ENCODE data around the gene SLC12A6.
"Not testable (repeated sequence)": the region's sequence is repeated elsewhere in the genome, so short reads cannot be mapped to it uniquely, and the experiment has no call there.

DNA sequence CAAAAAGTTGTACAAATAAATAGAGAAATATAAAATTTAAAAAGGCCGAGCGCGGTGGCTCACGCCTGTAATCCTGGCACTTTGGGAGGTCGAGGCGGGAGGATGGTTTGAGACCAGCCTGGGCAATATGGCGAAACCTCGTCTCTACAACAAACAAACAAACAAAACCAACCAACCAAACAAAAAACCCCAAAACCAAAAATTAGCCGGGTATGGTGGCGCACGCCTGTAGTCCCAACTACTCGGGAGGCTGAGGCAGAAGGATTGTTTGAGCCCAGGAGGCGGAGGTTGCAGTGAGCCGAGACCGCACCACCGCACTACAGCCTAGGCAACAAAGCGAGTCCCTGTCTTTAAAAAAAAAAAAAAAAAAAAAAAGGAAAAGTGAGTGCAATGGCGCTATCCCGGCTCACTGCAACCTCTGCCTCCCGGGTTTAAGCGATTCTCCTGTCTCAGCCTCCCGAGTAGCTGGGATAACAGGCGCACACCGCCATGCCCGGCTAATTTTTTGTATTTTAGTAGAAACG, 4.7 kb upstream of the SLC12A6 start:
- TF ChIP-seq, protein P1, sequence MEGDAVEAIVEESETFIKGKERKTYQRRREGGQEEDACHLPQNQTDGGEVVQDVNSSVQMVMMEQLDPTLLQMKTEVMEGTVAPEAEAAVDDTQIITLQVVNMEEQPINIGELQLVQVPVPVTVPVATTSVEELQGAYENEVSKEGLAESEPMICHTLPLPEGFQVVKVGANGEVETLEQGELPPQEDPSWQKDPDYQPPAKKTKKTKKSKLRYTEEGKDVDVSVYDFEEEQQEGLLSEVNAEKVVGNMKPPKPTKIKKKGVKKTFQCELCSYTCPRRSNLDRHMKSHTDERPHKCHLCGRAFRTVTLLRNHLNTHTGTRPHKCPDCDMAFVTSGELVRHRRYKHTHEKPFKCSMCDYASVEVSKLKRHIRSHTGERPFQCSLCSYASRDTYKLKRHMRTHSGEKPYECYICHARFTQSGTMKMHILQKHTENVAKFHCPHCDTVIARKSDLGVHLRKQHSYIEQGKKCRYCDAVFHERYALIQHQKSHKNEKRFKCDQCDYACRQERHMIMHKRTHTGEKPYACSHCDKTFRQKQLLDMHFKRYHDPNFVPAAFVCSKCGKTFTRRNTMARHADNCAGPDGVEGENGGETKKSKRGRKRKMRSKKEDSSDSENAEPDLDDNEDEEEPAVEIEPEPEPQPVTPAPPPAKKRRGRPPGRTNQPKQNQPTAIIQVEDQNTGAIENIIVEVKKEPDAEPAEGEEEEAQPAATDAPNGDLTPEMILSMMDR (IDR thresholded peaks at IDR 0.05): not testable (repeated sequence)
- not testable (repeated sequence) for TF ChIP-seq ZFX (IDR thresholded peaks at IDR 0.05; ENCODE audit: borderline replicate concordance)
